Measurements from ENCODE around the gene CHKB. TPM values are rescaled to one million over a fixed set of nuclear protein-coding genes. Genes with fewer than 3 reads are reported as not detected.

CHKB gene
- total RNA-seq, 4 donors from 2014 or later, result 74.8 to 232 (median 86.1) TPM

DNA sequence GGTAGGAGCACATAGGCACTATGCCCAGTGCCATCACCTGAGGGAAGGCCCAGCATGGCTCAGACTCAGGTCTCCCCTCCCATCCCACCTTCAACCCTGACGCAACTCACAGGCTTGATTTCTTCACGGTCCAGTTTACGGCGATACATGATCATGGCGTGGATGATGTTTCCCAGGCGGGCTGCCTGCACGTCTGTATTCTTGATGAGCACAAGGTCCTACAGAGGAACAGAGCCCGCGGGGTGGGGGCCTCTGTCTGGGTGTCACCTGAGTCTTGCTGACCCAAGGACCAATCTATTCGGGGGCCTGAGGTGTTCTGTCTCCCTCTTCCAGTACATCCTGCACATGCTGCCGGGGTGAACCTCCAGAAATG lies 8.3 kb downstream of the CHKB start:
- no peaks in the 10 kb centered on the region for H3K27me3 ChIP-seq
- no peak overlapping the region for H3K27ac ChIP-seq
- H3K4me3 ChIP-seq, result no peak overlapping the region
- in situ Hi-C loops (cut with MboI; ENCODE audit: low pct_ligation_motif_present in 1 of 4, low pct_unique_long_range_greater_than_20kb in 1 of 4, low sequenced_read_pairs in 3 of 4) (no loop called here), intact Hi-C loops (cut with DNase I; ENCODE audit: low total_unique reads) (no loop called here)
- peaks cover 0 to 14% (median 11%) of the 10 kb centered on the region in 4 donors for H3K4me1 ChIP-seq
- no peak for TF ChIP-seq POLR2A (IDR thresholded peaks at IDR 0.05)
- TF ChIP-seq, protein P1, sequence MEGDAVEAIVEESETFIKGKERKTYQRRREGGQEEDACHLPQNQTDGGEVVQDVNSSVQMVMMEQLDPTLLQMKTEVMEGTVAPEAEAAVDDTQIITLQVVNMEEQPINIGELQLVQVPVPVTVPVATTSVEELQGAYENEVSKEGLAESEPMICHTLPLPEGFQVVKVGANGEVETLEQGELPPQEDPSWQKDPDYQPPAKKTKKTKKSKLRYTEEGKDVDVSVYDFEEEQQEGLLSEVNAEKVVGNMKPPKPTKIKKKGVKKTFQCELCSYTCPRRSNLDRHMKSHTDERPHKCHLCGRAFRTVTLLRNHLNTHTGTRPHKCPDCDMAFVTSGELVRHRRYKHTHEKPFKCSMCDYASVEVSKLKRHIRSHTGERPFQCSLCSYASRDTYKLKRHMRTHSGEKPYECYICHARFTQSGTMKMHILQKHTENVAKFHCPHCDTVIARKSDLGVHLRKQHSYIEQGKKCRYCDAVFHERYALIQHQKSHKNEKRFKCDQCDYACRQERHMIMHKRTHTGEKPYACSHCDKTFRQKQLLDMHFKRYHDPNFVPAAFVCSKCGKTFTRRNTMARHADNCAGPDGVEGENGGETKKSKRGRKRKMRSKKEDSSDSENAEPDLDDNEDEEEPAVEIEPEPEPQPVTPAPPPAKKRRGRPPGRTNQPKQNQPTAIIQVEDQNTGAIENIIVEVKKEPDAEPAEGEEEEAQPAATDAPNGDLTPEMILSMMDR (IDR thresholded peaks at IDR 0.05), result no peak
- TF ChIP-seq POLR2AphosphoS5 (IDR thresholded peaks at IDR 0.05), result no peak
- no peak for TF ChIP-seq EP300 (IDR thresholded peaks at IDR 0.05; ENCODE audit: low read depth)
- WGBS, 2 donors (ENCODE audit: low coverage in 1 of 2), result 89 to 98% methylated on average over 6 to 11 of the region's 11 CpGs
- DNase-seq, result no peak
- H3K36me3 ChIP-seq, result no peaks in the 10 kb centered on the region
- H3K9me3 ChIP-seq, result no peaks in the 10 kb centered on the region

DNA sequence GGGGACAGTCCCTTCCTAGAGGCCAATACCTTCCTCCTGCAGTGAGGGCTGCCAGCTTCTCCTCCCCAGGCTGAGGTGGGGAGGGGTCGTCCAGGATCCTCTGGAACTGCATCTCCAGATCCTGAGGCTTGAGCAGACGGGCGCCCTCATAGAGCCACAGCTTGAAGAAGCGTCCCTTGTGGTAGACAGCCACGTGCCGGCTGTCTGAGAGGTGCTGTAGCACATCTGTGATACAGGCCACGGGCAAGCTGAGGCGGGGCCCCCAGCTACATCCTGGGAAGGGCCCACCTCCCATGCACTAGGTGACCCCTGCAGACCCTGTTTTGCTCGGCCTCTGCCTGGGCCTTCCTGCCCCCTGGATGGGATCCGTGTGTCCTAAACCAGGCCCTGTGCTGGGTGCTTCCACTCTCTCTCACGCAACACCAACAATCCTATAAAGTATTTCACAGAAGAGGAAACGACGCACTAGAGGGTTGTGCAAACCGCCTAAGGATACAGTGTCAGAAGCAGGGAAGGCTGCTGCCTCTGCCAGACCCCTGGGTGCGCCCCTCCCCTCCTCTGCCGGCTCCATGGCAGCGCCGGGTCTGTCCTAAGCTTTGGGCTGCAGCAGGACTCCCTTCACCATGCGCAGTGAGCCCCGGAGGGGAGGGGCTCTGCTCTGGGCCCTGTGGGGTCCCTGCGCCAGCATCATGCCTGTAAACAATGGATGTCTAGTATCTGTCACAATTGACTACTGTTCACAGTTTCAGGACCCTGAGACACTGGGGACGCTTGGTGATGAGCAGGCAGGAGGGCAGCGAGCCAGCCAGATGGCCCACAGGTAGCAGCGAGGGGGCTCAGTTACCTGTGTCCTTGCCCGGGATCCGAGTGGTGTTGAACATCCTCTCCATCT lies 8.9 kb downstream of the CHKB start:
- no peaks in the 10 kb centered on the region for H3K9me3 ChIP-seq
- H3K27ac ChIP-seq, result no peak overlapping the region
- TF ChIP-seq POLR2A (IDR thresholded peaks at IDR 0.05) (no peak), EP300 (IDR thresholded peaks at IDR 0.05; ENCODE audit: low read depth) (no peak), POLR2AphosphoS5 (IDR thresholded peaks at IDR 0.05) (no peak)
- TF ChIP-seq, protein P1 (IDR thresholded peaks at IDR 0.05), result no peak
- peaks cover 0 to 16% (median 12%) of the 10 kb centered on the region in 4 donors for H3K4me1 ChIP-seq
- WGBS, 2 donors (ENCODE audit: low coverage in 1 of 2), result 94 to 100% methylated on average over 2 to 26 of the region's 26 CpGs
- intact Hi-C loops (cut with DNase I; ENCODE audit: low total_unique reads), result no loop called here
- H3K4me3 ChIP-seq, result no peak overlapping the region
- DNase-seq, result no peak
- in situ Hi-C loops (cut with MboI; ENCODE audit: low pct_ligation_motif_present in 1 of 4, low pct_unique_long_range_greater_than_20kb in 1 of 4, low sequenced_read_pairs in 3 of 4), result no loop called here
- no peaks in the 10 kb centered on the region for H3K27me3 ChIP-seq
- no peaks in the 10 kb centered on the region for H3K36me3 ChIP-seq

- Histone ChIP-seq H3K27me3 (no peaks in the 10 kb centered on the region), H3K27ac (no peak overlapping the region), H3K36me3 (no peaks in the 10 kb centered on the region), H3K9me3 (no peaks in the 10 kb centered on the region), H3K4me3 (no peak overlapping the region), H3K4me1 (peaks cover 0 to 14% (median 4%) of the 10 kb centered on the region in 4 donors)
- DNase-seq, result no peak
- TF ChIP-seq, protein P1 (IDR thresholded peaks at IDR 0.05), result no peak
- no peak for TF ChIP-seq POLR2AphosphoS5 (IDR thresholded peaks at IDR 0.05)
- no peak for TF ChIP-seq POLR2A (IDR thresholded peaks at IDR 0.05)
- TF ChIP-seq EP300 (IDR thresholded peaks at IDR 0.05; ENCODE audit: low read depth), result no peak
- intact Hi-C loops (cut with DNase I; ENCODE audit: low total_unique reads), result no loop called here
- in situ Hi-C loops (cut with MboI; ENCODE audit: low pct_ligation_motif_present in 1 of 4, low pct_unique_long_range_greater_than_20kb in 1 of 4, low sequenced_read_pairs in 3 of 4), result no loop called here
- 95% methylated on average over 11 of the region's 11 CpGs; no CpG with 5 or more reads in 1 of the 2 donors for WGBS, 2 donors (ENCODE audit: low coverage in 1 of 2)
Measured at GRCh38 chr22:50572965-50573364, 9.7 kb downstream of the CHKB start.

- DNase-seq, result no peak
- H3K36me3 ChIP-seq, result no peaks in the 10 kb centered on the region
- H3K9me3 ChIP-seq, result no peaks in the 10 kb centered on the region
- peaks cover 0 to 14% (median 4%) of the 10 kb centered on the region in 4 donors for H3K4me1 ChIP-seq
- H3K27me3 ChIP-seq, result no peaks in the 10 kb centered on the region
- no peak overlapping the region for H3K27ac ChIP-seq
- H3K4me3 ChIP-seq, result no peak overlapping the region
- intact Hi-C loops (cut with DNase I; ENCODE audit: low total_unique reads) (no loop called here), in situ Hi-C loops (cut with MboI; ENCODE audit: low pct_ligation_motif_present in 1 of 4, low pct_unique_long_range_greater_than_20kb in 1 of 4, low sequenced_read_pairs in 3 of 4) (no loop called here)
- TF ChIP-seq POLR2A (IDR thresholded peaks at IDR 0.05), result no peak
- TF ChIP-seq POLR2AphosphoS5 (IDR thresholded peaks at IDR 0.05), result no peak
- no peak for TF ChIP-seq EP300 (IDR thresholded peaks at IDR 0.05; ENCODE audit: low read depth)
- TF ChIP-seq, protein P1 (IDR thresholded peaks at IDR 0.05), result no peak
- WGBS, 2 donors (ENCODE audit: low coverage in 1 of 2), result 72% methylated on average over 16 of the region's 26 CpGs; no CpG with 5 or more reads in 1 of the 2 donors
Measured at GRCh38 chr22:50571264-50572175, 11.1 kb downstream of the CHKB start.

Data from transverse colon (tissue), 4 donors.